ELR (cell line): ENCODE measurements around the gene ROM1.
"Not testable (repeated sequence)": the region's sequence is repeated elsewhere in the genome, so short reads cannot be mapped to it uniquely, and the experiment has no call there.

ENCODE experiments used
- DNase-seq: peaks from one replicate; pipeline ENCODE4 v3.0.0-alpha.2; 2015; ENCODE audit warnings: low read depth

The ROM1 gene, protein sequence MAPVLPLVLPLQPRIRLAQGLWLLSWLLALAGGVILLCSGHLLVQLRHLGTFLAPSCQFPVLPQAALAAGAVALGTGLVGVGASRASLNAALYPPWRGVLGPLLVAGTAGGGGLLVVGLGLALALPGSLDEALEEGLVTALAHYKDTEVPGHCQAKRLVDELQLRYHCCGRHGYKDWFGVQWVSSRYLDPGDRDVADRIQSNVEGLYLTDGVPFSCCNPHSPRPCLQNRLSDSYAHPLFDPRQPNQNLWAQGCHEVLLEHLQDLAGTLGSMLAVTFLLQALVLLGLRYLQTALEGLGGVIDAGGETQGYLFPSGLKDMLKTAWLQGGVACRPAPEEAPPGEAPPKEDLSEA

DNA sequence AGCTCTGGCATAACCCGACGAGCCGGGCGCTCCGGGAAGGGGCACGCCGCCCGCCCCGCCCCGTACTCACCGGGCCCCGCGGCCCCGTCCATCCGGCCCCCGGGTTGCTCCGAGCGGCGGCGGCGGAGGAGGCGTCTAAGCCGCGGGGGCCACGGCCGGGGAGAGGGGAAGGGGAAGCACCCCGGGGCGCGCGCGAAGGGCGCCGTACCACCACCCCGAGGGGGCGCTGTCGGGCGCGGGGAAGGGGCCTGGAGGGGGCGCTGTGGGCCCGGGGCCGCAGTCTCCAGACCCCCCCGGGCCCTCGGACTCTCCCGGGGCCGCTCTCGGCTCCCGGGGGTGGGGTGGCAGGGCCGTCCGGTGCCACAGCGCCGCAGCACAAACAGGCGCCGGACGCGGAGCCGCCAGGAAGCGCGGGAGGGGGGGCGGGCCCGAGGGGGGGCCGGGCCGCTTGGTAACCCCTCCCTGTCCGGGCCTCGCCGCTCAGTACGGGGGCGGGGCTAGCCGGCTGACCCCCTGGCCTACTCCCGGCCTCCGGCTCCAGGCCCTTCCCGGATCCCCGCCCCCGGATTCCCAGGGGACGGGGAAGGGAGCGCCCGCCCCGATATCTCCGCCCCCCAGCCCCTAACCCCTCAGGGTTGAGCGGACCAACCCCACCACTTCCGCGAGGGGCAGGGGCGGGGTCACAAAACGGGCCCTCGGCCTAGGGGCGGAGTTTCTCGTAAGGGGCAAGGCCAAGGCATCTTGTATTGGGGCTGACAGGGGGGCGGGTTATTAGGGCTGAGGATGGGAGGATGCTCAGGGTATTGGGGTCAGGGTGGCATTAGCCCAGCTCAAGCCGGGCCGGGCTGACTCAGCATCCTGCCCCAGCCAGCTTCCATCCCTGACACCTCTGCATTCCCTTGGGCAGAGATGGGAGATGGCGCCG lies at the start of gene ROM1, which contains the start of gene EML3:
TSS of gene ROM1 (plus strand) at position 892 of the 925 bp plus-strand sequence. CDS start at position 917, 25 bp downstream.
TSS of gene EML3 (minus strand) at position 410 of the 925 bp plus-strand sequence. CDS start at position 92, 318 bp downstream.
- peak; percentile 84 for DNase-seq

DNA sequence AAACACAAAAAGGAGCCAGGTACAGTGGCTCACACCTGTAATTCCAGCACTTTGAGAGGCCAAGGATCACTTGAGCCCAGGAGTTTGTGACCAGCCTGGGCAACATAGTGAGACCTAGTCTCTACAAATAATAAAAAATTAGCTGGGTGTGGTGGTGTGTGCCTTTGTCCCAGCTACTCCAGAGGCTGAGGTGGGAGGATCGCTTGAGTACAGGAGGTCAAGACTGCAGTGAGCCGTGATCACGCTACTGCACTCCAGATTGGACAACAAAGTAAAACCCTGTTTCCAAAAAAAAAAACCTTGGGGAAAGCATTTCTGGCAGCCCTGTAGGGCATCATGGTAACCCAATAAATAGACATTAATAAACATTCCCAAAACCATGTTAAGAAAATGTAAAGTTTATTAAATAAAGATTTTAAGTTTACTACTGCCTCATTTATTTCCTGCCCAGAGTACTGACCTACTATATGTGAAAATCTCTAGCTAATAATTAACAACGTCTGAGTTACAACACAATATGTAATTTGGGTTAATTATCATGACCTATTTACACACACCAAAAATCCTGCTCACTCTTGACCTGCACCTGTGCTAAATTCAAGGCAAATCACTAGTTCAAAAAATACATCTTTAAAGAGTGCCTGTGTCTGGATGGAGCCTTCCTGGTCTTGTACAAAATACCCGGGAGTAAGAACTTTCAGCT lies 47.8 kb upstream of the ROM1 start:
- DNase-seq, result no peak

DNA sequence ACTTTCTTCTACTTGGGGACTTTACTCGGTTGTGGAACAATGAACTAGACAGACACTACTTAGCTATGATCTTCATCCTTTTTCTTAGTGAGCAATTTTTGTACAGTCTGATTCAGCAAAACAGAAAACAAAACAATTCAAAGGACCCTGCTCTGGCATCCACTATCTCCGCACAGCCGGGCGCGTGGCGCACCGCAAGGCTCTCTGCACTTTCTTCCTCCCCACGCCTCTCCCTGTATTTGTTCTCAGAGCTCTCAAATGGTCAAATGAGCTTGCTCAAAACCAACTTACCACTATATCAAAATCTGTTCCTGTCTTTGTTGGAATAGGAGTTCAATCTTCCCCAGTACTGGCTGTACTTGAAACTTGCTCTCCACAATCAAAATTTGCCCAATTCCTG lies 46.8 kb upstream of the ROM1 start:
- no peak for DNase-seq

DNA sequence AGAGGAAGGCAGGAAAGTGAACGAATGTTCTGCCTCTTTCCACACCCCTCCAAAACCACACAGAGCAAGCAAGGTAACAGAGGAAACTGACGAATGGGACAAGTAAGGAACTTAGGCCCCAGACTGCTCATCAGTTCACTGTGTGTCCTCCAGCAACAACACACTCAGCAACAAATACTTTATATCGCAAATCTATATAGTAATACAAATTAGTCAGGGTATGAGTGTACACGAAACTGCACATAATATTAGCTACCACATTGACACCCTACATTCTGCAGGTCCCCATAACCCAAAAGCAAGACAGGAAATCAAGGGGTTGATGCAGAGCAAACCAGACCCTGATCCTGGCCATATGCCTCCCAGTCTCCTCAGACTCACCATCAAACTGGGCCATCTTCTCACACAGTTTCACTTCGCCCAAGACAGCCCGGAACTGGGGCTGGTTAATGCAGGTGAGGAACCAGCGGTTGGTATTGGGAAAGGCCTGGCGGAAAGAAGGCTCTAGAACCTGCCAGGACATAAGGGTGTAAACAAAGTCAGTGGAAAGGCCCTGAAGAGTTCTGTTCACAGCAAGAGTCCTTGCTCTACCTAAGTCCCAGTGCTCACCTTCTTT lies 45.9 kb upstream of the ROM1 start:
- DNase-seq, result no peak

DNA sequence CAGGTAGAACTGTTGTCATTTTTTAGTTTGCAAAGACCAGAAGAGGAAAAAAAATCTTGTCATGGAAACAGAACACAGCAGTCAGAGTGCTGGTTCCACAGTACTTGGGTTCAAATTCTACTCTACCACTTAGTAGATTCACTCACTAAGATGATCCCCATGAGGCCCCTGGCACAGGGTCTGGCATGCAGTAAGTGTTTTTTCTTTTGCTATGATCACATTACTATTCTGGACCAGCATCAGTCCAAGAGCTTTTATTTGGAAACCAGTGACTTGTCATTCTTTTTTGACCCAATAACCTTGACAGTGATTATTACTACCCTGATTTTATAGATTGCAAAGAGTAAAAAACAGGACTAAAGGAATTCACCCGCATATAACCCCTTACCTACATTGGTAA lies 43.4 kb upstream of the ROM1 start:
- DNase-seq, result no peak

DNA sequence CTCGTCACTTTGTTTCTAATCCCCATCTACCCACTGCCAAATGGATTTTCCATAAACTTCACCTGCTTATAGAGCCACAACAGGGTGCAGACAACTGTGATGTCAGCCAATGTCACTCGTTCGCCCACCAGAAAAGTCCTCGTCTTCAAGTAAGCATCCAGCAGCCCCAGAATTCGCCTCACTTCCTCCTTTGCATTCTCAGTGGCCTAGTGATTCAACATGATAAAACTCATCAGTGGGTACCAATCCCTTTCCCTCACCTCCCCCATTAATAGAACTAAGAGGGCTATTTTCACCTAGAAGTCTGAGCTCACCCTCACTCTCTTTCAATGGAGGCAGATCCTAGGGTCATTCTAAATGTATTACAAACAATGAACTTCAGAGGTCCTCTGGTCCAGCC lies 42.2 kb upstream of the ROM1 start:
- DNase-seq, result not testable (repeated sequence)

DNA sequence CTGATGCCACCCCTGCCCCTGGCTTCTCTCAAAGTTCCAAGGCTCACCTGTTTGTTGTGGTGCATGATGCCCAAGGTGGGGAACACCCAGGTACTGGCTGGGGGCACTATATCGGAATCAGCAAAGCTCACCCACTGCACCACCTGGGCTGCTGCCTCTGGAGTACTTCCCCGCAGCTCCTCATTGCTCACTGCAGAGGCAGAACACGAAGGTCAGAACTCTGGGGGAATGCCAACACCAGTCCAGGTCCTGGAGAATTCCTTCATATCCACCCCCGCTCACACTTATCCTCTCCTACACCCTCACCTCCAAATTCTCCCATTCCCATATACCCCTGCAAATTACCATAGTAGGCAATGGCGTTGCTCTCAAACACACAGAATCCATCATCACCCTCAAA lies 41.6 kb upstream of the ROM1 start:
- not testable (repeated sequence) for DNase-seq

DNA sequence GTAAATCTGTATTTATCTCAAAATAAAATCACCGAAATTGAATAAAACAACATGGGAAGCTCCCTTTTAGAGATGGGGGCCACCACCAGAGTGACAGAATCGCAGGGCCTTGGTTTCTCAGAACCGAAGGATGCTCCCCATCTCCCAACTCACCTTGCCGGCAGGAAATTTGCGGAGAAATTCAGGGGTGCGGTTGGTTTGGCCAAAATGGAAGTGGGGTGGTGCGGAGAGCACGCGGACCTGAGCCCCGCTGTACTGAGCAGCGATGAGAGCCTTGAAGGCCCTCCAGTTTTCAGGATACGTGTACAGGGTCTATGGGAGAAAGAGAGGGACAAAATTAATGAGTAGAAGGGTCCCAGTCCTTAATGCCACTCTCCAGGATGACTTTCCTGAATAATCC lies 40.6 kb upstream of the ROM1 start:
- DNase-seq, result no peak

DNA sequence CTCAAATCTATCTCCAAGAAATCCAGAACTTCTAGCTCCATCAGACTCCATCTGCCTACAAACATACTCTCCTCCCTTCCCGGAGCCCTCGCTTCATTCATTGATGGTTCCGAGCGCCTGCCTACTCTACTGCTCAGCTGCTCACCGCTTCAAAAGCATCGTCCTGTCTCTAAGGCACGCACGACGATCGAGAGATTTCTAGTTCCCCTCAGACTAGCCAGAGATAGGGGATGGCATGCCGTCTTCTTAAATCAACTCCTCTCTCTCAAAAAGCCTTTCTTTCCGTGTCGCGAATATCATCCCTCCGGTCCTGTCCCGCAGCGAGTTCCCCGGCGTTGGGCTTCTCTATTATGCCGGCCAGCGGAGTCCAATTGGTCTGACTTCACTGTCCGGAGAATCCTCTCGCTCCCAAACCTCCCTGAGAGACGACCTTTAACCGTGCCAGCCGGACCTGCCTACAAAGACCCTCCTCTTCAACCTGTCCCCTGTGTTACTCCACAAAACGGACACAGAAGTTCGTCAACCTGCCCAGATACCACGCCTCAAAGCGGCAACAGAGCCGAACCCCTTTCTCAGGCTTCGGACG lies 40.0 kb upstream of the ROM1 start:
- peak; percentile 42 for DNase-seq

DNA sequence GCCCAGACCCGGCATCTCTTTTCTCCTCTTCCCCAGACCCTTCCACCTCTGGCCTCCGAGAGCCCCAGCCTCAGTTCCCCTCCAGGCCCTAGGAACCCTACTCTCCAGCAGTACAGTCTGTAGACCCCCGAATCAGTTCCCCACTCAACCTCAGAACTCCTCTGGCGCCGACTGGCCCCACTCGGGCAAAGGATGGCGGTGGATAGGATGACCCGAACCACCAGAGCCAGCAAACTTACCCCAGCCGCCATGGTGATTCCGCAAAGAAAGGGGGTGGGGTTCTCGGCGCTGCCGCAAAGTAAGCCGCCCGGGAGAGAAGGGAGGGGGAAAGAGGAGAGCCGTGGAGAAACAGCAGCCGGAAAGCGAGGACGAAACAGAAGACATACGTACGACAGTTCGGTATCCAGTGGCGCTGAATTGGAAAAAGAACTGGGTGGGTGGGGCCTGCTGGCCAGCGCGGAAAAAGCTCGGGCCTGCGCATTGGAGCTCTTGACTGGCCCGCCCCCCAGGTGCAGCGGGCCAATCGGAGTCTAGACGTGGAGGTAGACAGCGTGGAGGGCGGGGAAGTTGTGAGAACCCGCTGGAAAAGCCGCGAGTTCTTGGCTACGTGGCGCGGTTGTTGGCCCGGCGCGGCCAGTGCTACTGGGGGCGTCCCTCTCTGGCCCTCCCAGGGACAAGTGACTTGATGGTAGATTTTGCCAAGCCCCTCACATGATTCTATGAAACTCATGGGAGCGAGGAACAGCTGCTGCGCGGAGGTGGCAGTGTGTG lies 39.3 kb upstream of the ROM1 start, which contains the start of gene EEF1G:
TSS of gene EEF1G (minus strand) at position 300 of the 771 bp plus-strand sequence. CDS start at position 251, 49 bp downstream.
- DNase-seq, result peak; percentile 100

DNA sequence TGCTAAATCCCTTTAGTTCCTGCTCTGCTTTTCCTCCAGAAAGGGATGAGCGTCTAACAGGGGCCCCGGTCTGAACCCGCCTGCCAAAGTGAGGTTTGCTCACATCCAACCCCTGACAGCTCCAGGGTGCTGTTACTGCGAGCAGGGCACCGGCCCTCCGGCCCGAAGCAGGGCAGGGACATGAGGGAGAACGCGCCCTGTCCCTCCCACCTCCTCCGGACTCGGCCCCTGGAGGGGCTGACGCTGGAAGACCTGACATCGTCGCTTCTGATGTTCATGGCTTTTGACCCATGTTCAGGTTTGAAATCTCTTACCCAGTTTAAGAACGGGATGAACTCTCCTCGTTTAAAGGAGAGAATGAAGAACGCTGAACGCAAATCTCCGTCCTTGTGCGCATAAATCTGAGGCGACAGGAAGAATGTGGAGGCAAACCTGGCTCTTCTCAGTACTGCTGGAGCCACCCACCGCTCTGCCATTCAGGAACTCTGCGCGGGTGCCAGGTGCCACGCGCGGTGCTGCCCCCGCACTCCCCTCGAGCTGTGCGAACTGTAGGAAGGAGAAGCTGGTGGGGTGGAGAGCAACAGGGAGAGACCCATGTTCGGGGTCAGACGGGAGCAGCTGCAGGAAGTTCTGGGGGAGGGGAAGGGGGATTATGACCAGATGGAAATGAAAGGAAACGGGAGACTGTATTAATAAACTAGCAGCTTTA lies 38.5 kb upstream of the ROM1 start:
- DNase-seq, result peak; percentile 50

DNA sequence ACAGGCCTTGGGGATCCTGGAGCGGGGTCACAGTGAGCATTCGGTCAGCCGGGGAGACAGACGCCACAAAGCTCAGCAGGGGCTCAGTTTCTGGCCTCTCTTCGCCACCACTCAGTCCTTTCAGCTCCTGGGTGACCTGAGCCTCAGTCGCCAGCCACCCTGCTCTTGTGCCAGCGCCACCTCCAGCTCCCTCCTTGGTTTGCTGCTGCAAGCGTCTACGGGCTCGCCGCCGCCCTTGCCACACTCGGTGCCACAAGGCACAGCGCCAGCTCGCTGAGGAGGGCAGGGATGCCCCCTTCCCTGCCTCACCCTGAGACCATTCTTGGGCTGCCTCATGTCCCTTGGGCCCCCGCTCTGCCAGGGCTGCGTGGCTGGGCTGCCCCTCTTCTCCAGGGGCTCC lies 37.9 kb upstream of the ROM1 start:
- no peak for DNase-seq

DNA sequence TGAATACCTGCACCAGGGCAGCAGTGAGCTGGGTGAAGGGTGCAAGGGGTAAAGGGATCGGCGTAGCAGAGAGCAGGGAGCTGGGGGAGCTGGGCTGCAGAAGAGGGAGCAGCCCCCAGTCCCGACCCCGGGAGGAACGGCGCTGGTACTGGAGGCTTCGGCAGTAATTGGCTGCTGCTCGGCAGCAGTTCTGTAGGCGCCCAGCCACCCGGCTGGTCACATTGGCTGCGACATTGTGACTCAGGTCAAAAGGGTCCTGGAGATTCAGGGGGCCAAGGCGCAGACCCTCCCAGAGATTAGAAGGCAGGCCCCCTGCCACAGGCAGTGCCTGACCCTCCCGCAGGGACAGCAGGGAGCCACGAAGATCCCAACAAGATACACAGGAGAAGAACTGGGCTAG lies 37.2 kb upstream of the ROM1 start:
- no peak for DNase-seq

DNA sequence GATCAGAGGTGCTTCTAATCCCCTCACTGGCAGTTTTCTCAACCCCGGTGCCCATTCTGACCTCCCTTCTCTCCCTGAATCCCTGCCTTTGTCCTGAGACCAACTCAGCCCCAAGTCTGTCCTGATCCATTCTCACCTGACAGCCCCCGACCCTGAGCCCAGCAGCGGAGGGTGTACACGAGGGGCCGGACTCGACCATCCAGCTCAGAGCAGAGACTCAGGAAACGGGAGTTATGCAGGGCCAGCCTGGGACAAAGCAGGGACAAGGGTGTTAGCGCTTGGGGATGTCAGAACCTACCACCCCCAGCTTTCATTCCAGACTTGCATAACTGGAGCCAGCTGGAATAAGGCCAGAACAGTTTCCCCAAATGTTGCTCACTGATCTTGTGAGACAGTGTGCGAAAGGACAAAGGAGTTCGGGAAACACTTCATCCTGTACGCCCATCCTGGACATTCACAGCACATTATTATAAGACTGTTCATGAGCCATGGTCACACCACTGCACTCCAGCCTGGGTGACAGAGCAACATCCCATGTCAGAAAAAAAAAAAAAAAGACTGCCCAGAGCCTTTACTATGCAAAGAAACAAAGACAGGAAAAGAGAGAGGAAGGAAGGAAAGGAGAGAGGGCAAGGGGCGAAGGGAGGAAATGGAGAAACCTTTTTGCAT lies 35.9 kb upstream of the ROM1 start:
- DNase-seq, result no peak

DNA sequence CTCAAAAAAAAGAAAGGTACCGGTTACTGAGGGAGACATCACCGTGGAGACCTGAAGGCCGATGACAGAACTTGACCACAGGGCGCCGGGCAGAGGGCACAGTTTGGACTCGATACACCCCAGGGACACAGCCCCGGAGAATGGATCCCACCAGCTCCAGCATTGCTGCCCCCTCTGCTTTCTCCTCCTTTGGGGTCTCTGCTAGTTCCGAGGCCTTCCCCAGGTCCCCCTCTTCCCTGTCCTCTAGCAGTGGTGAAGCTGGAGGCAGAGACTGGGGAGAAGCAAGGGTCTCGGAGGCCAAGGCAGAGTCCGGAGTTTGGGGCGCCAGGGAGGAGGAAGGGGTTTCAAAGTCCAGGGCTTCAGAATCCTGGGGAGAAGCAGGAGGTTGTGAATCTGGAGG lies 34.5 kb upstream of the ROM1 start:
- no peak for DNase-seq

DNA sequence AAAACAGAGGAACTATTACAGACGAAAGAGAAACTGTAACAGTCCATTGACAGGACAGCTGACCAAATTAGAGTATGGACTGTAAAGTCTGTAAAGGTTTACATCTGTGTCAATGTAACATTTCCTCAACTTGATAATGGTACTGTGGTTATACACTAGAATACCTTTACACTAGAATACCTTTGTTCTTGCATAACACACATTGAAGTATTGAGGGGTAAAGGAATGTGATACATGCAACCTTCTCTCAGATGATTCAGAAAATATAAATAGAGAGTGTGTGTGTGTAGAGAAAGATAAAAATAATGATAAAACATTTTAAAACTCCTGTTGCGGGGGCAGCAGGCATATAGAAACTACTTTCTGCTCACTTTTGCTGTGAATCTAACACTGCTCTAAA lies 33.8 kb upstream of the ROM1 start:
- DNase-seq, result no peak

DNA sequence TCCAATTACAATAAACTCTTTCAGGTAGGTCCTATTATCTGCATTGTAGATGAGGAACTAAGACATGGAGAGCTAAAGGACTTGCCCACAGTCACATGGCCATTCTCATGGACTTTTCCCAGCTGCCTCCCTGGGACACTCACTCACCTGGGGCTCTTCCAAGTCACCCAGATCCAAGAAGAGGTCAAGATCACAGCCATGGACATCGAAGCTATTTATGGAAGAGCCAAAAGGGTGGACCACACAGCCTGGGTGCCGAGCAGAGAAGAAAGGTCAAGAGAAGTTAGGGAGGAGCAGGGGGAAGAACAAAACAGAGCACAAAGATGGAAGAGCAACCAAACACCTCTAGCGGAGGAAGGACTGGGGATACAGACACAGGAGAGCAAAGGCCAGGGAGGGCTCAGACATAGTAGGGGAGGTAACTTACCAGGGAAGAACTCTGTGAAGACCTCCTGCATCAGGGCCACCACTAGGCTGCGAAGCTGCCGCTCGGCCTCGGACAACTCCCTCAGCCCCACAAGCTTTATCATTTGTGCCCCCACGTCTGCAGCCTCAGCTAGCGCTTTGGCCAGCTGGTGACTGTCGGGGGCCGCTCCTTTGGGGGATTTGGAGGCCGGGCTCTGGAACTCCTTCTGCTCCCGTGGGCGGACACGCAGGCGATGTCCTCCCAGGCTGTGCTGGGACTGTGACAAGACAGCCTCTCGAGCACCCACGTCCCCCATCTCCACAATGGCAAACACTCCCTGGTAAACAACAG lies 31.9 kb upstream of the ROM1 start:
- no peak for DNase-seq

DNA sequence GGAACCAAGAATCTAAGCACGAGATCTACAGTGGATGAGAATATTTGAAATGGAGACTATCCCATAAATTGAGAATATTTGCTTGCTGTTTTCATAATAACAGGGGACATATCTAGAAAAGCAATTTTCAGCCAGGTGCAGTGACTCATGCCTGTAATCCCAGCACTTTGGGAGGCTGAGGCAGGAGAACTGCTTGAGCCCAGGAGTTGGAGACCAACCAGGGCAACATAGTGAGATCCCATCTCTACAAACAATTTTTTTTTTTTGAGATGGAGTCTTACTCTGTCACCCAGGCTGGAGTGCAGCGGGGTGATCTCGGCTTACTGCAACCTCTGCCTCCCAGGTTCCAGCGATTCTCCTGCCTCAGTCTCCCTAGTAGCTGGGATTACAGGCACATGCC lies 31.3 kb upstream of the ROM1 start:
- DNase-seq, result not testable (repeated sequence)

DNA sequence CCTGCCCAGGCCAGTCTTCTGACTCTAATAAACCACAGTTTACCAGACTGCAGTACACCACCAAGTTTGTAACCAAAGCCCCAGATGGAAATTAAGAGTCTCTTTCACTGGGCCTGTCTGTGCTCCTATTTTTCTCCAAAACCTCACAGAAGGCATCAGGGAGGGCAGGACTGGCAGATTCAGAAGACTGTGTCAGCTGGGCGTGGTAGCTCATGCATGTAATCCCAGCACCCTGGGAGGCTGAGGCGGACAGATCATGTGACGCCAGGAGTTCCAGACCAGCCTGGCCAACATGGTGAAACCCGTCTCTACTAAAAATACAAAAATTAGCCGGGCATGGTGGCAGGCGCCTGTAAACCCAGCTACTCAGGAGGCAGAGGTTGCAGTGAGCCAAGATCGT lies 27.7 kb upstream of the ROM1 start:
- not testable (repeated sequence) for DNase-seq
